WTC11 (cell line): ENCODE results near the gene IFITM5.

Source experiments
- CTCF ChIP-seq: fragments of 200-600 bp; IDR thresholded peaks from 2 replicates; pipeline ENCODE4 v1.8.0; 2022; ENCODE audit warnings: antibody characterized with exemption
- JUN ChIP-seq: sonication (generic); formaldehyde crosslinking; IDR thresholded peaks from 2 replicates; pipeline ENCODE4 v1.8.0; 2023; ENCODE audit warnings: mild to moderate bottlenecking, missing genetic modification reagents
- MYBL2 ChIP-seq: sonication (generic); formaldehyde crosslinking; IDR thresholded peaks from 2 replicates; pipeline ENCODE4 v1.8.1; 2023; ENCODE audit warnings: mild to moderate bottlenecking, moderate library complexity, missing genetic modification reagents
- RELA ChIP-seq: sonication (generic); formaldehyde crosslinking; IDR thresholded peaks from 2 replicates; pipeline ENCODE4 v1.8.1; 2022; ENCODE audit warnings: missing genetic modification reagents, mild to moderate bottlenecking, borderline replicate concordance
- STAT6 ChIP-seq: sonication (generic); formaldehyde crosslinking; conservative IDR thresholded peaks from 2 replicates; pipeline ENCODE4 v1.8.1; 2023; ENCODE audit warnings: mild to moderate bottlenecking, low read depth, missing genetic modification reagents, moderate library complexity
- TCF7 ChIP-seq: sonication (generic); formaldehyde crosslinking; IDR thresholded peaks from 2 replicates; pipeline ENCODE4 v1.8.0; 2022; ENCODE audit warnings: mild to moderate bottlenecking, low read depth, missing genetic modification reagents, moderate library complexity
- TEAD4 ChIP-seq: sonication (generic); formaldehyde crosslinking; IDR thresholded peaks from 2 replicates; pipeline ENCODE4 v1.8.0; 2022; ENCODE audit warnings: mild to moderate bottlenecking, missing genetic modification reagents
- TF ChIP-seq, protein P1 (sequence below): sonication (generic); formaldehyde crosslinking; IDR thresholded peaks from 2 replicates; pipeline ENCODE4 v1.8.0; 2022; ENCODE audit warnings: mild to moderate bottlenecking, missing genetic modification reagents

DNA sequence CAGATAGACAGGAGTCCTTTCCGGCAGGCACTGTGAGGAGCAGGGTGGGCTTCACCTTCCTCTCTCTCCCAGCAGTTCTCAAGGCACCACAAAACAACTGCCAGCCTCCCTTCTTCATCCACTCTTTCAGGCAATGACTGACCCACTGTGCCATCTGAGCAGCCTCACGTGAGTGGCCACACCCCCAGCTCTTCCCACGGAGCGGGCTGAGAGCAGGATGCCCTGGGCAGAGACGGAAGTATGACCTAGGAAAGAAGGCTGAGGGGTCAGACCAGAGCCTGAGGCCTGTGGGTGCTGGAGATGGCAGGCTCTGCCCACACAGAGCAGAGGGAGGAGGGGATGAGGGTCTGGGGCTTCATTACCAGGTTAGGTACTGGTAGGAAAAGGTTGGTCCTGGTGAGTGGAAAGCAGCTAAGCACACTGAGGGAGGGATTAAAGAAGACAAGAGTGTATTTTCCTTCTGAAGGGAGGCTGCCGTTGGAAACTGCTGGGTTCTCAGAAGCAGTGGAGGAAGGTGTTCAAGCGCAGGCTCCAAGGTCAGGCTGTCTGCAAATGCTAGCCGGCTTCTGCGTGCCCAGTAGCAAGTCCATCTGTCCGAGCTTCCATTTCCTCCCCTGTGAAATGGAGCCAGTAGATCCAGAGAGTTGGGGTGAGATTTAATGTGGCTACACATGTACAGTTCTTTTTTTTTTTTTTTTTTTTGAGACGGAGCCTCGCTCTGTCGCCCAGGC lies 16.5 kb downstream of the IFITM5 start:
- TF ChIP-seq TEAD4 (CRISPR knock-in tag), result no peak
- TF ChIP-seq TCF7 (CRISPR knock-in tag), result no peak
- TF ChIP-seq MYBL2, result no peak
- no peak for TF ChIP-seq CTCF
- no peak for TF ChIP-seq RELA
- TF ChIP-seq JUN (CRISPR knock-in tag), result no peak
- TF ChIP-seq STAT6 (CRISPR knock-in tag), result no peak
- TF ChIP-seq, protein P1, sequence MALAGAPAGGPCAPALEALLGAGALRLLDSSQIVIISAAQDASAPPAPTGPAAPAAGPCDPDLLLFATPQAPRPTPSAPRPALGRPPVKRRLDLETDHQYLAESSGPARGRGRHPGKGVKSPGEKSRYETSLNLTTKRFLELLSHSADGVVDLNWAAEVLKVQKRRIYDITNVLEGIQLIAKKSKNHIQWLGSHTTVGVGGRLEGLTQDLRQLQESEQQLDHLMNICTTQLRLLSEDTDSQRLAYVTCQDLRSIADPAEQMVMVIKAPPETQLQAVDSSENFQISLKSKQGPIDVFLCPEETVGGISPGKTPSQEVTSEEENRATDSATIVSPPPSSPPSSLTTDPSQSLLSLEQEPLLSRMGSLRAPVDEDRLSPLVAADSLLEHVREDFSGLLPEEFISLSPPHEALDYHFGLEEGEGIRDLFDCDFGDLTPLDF (CRISPR knock-in tag), result no peak
